ENCODE results near the gene TMEM156. TPM values are rescaled to one million over a fixed set of nuclear protein-coding genes. Genes with fewer than 3 reads are reported as not detected.

TMEM156 gene
- total RNA-seq, 4 donors from 2014 or later, result 0.70 to 14.9 (median 0.94) TPM; not detected in 1

DNA sequence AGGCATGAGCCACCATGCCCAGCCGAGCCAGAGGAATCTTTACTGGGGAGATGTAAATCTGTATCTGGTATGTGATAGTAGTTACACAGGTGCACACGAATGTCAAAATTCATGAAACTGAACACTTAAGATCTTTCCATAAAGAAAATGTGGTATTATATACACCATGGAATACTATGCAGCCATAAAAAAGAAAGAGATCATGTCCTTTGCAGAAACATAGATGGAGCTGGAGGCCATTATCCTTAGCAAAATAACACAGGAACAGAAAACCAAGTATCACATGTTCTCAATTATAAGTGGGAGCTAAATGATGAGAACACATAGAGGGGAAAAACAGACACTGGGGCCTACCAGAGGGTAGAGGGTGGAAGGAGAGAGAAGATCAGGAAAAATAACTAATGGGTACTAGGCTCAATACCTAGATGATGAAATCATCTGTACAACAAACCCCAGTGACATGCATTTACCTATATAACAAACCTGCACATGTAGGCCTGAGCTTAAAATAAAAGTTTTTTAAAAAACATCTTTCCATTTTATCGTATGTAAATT is 7.8 kb downstream of the TMEM156 start:
- no peak for DNase-seq
- Histone ChIP-seq H3K4me1 (peaks cover 0 to 3% (median 0%) of the 10 kb centered on the region in 4 donors), H3K36me3 (no peaks in the 10 kb centered on the region), H3K9me3 (no peaks in the 10 kb centered on the region), H3K27me3 (no peaks in the 10 kb centered on the region), H3K27ac (no peak overlapping the region), H3K4me3 (no peak overlapping the region)
- TF ChIP-seq, protein P1, sequence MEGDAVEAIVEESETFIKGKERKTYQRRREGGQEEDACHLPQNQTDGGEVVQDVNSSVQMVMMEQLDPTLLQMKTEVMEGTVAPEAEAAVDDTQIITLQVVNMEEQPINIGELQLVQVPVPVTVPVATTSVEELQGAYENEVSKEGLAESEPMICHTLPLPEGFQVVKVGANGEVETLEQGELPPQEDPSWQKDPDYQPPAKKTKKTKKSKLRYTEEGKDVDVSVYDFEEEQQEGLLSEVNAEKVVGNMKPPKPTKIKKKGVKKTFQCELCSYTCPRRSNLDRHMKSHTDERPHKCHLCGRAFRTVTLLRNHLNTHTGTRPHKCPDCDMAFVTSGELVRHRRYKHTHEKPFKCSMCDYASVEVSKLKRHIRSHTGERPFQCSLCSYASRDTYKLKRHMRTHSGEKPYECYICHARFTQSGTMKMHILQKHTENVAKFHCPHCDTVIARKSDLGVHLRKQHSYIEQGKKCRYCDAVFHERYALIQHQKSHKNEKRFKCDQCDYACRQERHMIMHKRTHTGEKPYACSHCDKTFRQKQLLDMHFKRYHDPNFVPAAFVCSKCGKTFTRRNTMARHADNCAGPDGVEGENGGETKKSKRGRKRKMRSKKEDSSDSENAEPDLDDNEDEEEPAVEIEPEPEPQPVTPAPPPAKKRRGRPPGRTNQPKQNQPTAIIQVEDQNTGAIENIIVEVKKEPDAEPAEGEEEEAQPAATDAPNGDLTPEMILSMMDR (IDR thresholded peaks at IDR 0.05), result no peak
- TF ChIP-seq POLR2A (IDR thresholded peaks at IDR 0.05), result no peak

DNA sequence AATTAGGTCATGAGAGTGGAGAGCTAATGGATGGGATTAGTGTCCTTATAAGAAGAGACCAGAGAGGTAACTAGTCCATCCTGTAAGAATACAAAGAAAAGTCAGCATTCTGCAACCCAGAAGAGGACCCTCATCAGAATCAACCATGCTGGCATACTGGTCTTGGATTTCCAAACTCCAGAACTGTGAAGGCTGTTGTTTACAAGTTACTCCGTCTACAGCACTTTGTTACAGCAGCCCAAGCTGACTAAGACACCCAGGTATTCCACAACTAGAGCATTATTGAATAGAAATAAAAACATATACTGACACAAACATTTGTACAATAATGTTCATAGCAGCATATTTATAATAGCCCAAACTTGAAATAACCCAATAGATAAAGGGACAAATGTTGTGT is 9.2 kb downstream of the TMEM156 start:
- no peaks in the 10 kb centered on the region for H3K9me3 ChIP-seq
- no peak overlapping the region for H3K27ac ChIP-seq
- H3K4me1 ChIP-seq, result peaks cover 0 to 3% (median 0%) of the 10 kb centered on the region in 4 donors
- H3K27me3 ChIP-seq, result no peaks in the 10 kb centered on the region
- DNase-seq, result no peak
- no peak for TF ChIP-seq POLR2A (IDR thresholded peaks at IDR 0.05)
- TF ChIP-seq, protein P1 (IDR thresholded peaks at IDR 0.05), result no peak
- H3K4me3 ChIP-seq, result no peak overlapping the region
- no peaks in the 10 kb centered on the region for H3K36me3 ChIP-seq

DNA sequence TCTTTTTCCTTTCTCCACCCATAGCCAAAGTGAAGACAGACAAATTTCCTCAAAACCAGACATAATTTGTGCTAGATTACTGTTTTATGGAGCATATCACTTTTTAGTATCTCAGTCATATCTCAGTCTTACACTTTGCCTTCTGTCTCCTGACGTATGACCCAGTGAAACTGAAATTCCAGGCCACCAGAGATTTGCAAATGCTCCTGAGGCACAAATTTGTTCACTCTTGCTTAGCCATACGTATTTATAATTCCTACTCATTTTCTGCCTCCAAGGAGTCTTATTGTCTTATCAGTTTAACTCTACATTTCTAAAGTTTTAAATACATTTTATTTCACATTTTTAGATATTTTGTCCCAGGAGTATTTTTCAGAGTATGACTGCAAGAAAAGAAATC is 10.0 kb downstream of the TMEM156 start:
- H3K27ac ChIP-seq, result no peak overlapping the region
- no peak overlapping the region for H3K4me3 ChIP-seq
- H3K4me1 ChIP-seq, result no peaks in the 10 kb centered on the region
- TF ChIP-seq, protein P1 (IDR thresholded peaks at IDR 0.05), result no peak
- TF ChIP-seq POLR2A (IDR thresholded peaks at IDR 0.05), result no peak
- DNase-seq, result no peak
- no peaks in the 10 kb centered on the region for H3K9me3 ChIP-seq
- no peaks in the 10 kb centered on the region for H3K27me3 ChIP-seq
- no peaks in the 10 kb centered on the region for H3K36me3 ChIP-seq

DNA sequence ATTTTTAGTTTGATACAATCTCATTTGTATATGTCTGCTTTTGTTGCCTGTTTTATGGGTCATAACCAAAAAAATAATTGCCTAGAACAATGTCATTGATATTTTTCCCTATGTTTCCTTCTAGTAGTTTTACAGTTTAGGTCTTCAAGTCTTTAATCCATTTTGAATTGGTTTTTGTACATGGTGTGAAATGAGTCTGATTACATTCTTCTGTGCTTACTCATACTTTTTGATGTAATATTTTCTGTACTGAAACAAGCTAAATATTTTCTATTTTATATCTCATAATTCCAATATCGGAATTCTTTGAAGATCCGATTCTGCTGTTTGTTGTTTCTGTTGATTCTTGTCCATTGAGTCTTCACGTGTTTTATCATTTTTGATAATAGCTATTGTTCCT is 10.6 kb downstream of the TMEM156 start:
- no peaks in the 10 kb centered on the region for H3K36me3 ChIP-seq
- no peaks in the 10 kb centered on the region for H3K27me3 ChIP-seq
- no peak overlapping the region for H3K27ac ChIP-seq
- no peak for DNase-seq
- no peak overlapping the region for H3K4me3 ChIP-seq
- no peaks in the 10 kb centered on the region for H3K4me1 ChIP-seq
- TF ChIP-seq, protein P1 (IDR thresholded peaks at IDR 0.05), result no peak
- TF ChIP-seq POLR2A (IDR thresholded peaks at IDR 0.05), result no peak
- H3K9me3 ChIP-seq, result no peaks in the 10 kb centered on the region

DNA sequence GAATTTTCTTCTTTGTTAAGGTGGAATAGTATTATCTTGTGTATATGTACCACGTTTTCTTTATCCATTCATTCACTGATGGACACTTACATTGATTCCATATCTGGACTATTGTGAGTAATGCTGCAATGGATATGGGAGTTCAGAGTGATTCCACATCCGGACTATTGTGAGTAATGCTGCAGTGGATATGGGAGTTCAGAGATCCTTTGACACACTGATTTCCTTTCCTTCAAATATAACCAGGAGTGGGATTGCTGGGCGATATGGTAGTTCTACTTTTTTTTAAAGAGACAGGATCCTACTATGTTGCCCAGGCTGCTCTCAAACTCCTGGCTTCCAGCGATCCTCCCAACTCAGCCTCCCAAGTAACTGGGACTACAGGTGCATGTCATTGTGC is 12.1 kb downstream of the TMEM156 start:
- no peak for DNase-seq
- Histone ChIP-seq H3K36me3 (no peaks in the 10 kb centered on the region), H3K27ac (no peak overlapping the region), H3K4me1 (no peaks in the 10 kb centered on the region), H3K4me3 (no peak overlapping the region), H3K9me3 (no peaks in the 10 kb centered on the region), H3K27me3 (no peaks in the 10 kb centered on the region)
- TF ChIP-seq, protein P1 (IDR thresholded peaks at IDR 0.05), result no peak
- no peak for TF ChIP-seq POLR2A (IDR thresholded peaks at IDR 0.05)

DNA sequence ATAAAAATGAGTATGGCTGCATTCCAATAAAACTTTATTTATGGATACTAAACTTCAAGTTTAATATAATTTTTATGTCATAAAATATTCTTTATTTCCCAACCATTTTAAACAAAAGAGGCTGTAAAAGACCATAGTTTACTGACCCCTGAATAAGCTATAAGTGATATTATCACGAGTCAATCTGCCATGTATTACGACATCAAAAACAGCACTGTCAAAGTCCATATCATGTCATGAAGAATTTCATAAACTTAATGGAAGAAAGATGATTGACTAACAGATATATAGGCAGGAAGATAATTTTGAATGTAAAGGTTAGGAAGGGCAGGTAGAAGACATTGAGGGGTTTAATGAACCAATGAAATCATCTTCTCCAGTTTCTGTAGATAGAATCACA is 18.2 kb downstream of the TMEM156 start:
- Histone ChIP-seq H3K4me3 (no peak overlapping the region), H3K4me1 (no peaks in the 10 kb centered on the region), H3K36me3 (no peaks in the 10 kb centered on the region), H3K27me3 (no peaks in the 10 kb centered on the region), H3K9me3 (no peaks in the 10 kb centered on the region), H3K27ac (no peak overlapping the region)
- TF ChIP-seq POLR2A (IDR thresholded peaks at IDR 0.05), result no peak
- DNase-seq, result no peak

Data from Peyer's patch (tissue), 4 donors.